NCI-H2227 (cell line): ENCODE measurements around the gene RITA1.
"Not testable (repeated sequence)": the region's sequence is repeated elsewhere in the genome, so short reads cannot be mapped to it uniquely, and the experiment has no call there.

Experiments used
- DNase-seq: peaks from one replicate; lab custom pipeline; 2025; ENCODE audit not compliant: unreplicated experiment; lab: John Stamatoyannopoulos, UW

The RITA1 gene, protein sequence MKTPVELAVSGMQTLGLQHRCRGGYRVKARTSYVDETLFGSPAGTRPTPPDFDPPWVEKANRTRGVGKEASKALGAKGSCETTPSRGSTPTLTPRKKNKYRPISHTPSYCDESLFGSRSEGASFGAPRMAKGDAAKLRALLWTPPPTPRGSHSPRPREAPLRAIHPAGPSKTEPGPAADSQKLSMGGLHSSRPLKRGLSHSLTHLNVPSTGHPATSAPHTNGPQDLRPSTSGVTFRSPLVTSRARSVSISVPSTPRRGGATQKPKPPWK

DNA sequence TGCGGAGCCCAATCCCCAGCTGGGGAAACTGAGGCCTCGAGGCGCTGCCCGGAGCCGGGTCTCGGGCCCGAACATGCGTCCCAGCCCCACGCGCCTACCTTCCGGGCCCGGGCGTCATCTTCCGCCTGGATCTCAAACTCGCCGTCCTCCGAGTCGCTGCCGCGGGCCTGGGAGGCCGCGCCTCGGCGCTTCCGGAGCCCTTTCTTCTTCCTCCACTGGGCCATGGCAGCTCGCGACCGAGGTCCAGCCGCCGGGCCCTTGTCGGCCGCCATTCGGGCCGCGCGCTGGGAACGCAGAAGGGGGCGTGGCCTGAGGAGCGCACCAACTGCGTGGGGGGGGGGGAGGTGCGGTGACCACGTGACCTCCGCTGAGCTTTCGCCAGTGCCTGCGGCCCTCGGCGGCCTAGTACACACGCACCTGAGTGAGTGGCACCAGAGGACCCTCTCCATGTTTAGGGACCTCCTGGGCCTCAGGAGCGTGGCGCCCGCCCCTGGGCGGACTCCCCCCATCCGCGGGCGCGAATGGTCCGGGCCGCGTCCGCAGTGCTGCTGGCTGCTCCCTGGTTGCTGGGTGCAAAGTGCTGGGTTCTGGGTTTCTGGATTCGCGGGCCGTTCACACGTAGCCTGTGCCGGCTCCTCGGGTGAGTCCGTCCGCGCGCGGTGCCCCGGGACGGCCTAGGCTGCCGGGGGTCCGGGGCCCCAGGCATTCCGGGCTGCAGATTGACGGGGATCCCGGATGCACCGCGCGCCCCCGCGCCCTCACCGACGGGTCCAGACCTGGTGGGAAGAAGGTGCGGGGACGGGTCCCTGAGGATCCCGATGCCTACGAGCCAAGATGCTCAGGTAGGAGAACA, at the start of gene RITA1, which contains the start of gene DDX54:
Gene RITA1, plus strand, starts transcription at position 542 of the 853 bp plus-strand sequence. CDS start 1,026 bp downstream, outside the sequence.
Gene DDX54, minus strand, starts transcription at position 299 of the 853 bp plus-strand sequence. Its CDS starts 27 bp downstream, at position 272.
- peak; percentile 85 for DNase-seq

DNA sequence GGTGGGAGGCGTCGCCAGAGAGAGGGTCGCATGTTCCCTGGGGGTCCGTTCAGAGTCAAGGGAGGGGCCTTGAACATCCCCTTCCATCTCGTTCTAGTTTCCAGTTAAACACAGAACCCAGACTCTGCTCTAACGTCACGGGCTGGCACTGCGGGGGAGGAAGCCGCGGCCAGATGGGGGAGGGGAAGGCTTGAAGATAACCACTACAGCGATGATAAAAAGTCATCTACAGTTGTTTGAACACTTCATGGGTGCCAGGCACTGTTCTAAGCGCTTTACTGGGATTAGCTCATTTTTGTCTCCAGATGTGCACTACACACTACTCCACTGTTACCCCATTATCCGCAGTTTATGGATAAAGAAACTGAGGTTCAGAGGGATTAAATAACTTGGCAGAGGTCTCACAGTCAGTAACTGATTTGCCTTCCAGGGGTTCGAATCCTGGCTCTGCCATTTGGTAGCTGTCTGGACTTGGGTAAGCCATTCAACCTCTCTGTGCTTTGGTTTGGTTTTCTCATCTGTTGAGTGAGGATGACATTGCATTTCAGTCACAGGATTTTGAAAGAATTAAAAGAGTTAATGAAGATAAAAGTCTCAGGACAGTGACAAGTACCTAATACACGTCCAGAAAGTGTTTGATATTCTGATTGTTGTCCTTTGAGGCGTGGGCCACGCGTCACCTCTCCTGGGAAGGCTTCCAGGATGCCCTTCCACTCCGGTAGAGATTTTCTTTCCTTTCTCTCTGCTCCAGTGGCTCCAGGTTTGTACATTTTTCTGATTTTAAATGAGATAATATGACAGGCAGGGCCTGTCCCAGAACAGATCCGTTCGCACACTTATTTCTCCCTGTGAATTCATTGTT, 49.2 kb upstream of the RITA1 start:
- peak; percentile 46 for DNase-seq

DNA sequence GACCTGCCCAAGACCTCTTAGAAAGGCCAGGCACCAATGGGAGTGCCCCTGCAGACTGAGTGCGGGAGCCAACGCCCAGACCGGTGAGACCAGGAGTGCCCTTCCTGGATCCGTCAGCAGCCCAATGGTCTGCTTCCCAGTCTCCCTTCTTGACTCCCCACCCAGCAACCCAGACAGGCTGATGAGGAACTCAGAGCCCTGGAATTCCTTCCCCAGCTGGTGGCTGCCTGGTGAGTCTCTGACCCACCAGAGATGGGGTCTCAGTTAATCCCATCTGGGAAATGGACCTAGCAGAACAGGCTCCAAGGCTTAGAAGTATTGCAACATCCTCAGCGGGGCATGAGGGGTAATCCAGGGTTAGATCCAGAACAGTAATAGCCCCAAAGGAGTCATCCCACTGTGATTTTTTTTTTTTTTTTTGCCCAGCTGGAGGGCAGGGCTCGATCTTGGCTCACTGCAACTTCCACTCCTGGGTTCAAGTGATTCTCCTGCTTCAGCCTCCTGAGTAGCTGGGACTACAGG, 48.5 kb upstream of the RITA1 start:
- DNase-seq: no peak

DNA sequence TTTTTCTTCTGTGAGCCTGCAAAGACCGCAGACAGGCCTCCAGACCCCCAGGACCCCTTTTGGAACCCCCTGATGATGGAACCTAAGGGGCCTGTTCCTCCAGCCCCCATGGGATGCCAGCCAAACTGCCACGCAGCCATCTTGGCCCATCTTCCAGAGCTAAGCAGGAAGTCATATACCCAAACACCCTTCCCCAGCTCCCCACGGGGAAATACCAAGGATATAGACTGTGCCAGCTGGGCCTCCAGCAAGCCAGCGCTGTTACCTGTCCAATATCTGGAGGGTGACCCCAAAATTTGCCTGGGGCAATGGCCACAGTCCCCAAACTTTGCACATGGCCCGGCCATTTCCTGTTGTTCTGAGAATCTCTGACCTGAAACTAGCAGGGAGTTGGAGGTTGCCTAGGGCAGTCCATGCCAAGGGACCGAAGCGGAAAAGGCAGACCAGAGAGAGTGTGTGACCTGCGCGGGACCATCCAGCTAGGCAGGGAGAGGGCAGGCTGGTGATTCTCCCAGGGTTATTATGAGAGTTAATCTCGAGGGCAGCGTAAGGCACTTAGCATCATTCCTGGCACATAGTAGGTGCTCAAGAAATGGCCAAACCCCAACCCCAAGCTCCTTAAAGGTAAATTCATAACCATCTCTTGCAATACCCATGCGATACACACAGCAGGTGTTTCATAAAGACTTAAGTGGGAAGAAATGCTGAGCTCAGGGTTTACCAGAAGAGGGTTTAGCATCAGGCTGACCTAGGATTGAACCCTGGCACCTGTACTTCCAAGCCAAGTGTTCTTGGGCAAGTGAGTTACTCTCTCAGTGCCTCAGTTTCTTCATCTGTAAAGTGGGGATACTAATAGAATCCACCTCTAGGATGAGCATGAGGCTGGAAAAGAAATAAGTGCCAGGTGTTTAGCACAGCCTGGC, 47.4 kb upstream of the RITA1 start:
- DNase-seq: no peak

DNA sequence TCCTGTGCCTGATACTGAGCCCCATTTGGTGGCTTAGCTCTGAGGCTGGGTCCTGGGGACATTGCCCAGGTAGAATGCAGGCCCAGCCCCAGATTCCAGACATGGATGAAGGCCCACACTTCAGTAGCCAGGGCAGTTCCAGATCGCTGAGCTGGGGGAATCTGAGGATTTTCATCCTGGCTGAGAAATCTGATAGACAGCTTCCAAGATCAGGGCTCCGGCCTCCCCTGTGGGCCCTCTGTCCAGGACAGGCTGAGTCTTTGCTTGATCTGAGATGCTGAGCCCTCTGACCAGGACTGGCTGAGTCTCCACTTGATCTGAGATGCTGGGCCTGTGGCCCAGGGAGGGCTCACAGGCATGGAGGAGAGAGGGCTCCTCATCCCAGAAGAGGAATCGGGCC, 46.7 kb upstream of the RITA1 start:
- no peak for DNase-seq

DNA sequence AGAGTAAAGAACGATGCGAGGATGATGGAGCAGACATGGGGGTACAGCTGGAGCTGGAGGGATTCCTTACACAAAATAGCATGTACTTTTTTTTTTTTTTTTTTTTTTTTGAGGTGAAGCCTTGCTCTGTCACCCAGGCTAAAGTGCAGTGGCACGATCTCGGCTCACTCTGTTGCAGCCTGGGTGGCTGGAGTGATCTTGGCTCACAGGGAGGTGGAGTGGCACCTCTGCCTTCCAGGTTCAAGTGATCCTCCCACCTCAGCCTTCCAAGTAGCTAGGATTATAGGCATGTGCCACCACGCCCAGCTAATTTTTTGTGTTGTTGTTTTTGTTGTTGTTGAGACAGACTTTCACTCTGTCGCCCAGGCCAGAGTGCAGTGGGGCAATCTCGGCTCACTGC, 44.8 kb upstream of the RITA1 start:
- DNase-seq: no peak

DNA sequence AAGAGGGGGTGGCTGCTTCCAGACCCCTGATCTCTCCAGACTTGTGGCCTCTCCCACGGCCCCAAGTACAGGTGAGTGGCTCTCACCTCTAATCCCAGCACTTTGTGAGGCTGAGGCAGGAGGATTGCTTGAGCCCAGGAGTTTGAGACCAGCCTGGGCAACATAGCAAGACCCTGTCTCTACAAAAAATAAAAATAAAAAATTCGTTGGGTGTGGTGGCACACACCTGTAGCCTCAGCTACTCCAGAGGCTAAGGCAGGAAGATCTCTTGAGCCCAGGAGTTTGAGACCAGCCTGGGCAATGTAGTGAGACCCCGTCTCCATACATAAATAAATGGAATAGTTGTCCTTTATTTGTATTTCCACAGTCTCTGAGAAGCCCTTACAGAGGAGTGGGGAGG, 43.8 kb upstream of the RITA1 start:
- not testable (repeated sequence) for DNase-seq

DNA sequence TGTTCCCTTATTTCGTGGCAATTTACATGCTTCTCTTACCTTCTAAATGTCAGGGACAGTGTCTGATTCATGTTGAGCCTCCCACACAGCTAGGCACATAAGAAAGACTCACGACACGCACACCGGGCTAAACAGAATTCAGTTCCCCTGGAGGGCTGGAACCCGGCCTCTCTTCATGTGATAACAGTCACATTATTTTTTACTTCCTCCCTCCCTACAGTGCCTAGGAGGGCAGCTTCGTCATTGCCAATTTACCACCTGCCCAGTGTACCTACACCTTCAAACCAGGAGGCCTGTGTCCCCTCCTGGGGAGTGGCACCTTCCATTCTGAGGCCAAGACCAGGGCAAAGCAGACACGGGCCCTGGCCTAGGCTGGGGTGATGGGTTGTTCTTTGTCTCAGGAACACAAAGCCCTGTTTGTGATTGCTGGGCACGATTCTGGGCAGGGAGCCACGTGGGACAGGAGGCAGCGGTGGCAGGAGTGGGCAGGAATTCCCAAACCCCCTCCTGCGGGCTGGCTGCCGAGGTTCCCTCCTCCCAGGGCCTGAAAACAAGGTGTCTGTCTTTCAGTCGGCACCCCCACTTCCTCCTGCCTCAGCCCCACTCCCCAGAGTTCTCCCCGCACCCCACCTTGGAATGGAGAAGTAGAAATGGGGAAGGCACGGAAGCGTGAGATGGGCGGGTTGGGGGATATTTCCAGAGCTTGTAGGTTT, 43.2 kb upstream of the RITA1 start:
- DNase-seq: no peak

DNA sequence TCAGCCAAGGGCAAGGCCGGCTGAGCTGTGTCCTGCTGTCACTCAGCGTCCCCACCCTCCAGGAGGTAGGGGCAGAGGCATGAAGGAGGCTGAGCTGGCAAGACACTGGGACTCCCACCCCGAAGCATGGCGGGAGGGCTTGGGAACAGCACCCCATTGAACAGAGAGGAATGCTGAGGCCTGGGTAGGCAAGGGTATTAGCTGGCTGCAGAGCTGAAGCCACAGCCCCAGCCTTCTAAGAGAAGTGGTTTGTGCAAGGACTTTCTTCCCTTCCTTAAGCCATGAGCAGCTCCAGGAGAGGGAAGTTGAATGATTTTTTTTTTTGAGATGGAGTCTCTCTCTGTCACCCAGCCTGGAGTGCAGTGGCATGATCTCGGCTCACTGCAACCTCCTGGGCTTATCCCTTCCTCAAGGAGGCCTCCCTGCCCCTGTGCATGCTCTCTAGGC, 42.6 kb upstream of the RITA1 start:
- no peak for DNase-seq

DNA sequence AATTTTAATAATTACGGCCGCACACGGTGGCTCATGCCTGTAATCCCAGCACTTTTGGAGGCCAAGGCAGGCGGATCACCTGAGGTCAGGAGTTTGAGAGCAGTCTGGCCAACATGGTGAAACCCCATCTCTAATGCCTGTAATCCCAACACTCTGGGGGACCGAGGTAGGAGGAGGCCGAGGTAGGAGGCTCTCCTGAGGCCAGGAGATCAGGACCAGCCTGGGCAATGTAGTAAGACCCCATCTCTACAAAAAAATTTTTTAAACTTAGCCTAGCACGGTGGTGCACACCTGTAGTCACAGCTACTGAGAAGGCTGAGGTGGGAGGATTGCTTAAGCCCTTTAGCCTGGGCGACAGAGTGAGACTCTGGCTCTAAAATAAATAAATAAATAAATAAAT, 41.6 kb upstream of the RITA1 start:
- no peak for DNase-seq

DNA sequence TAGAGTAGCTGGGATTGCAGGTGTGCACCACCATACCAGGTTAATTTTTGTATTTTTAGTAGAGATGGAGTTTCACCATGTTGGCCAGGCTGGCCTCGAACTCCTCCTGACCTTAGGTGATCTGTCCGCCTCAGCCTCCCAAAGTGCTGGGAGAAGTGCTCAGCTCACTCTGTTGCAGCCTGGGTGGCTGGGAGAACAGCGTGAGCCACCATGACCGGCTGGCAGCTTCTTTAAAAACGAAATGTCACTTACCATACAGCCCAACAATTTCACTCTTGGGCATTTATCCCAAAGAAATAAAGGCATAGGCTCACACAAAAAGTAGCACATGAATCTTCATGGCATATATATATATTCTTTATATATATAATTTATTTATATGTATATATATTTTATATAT, 40.7 kb upstream of the RITA1 start:
- no peak for DNase-seq

DNA sequence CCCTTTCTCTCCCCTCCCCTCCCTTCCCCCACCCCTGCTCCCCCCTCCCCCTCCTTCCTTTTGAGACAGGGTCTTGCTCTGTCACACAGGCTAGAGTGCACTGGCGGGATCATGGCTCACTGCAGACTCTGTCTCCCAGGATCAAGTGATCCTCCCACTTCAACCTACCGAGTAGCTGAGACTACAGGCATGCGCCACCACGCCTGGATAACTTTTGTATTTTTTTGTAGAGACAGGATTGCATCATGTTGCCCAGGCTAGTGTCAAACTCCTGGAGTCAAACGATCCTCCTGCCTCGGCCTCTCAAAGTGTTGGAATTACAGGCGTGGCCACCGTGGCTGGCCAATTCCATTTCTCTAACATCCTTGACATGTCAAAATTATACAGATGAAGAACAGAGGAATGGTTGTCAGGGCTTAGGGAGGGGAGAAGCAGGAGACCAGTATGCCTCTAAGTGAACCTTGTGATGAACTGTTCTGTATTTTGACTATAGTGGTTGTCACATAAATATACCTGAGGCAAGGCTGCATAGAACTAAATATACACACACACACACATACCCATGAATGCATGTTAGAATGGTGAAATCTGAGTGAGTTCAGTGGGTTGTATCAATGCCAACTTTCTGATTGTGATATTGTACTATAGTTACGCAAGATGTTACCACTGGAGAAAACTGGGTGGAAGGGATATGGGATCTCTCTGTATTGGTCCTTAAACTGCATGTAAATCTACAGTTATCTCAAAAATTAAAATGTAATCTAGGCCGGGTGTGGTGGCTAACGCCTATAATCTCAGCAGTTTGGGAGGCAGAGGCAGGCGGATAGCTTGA, 39.6 kb upstream of the RITA1 start:
- no peak for DNase-seq

DNA sequence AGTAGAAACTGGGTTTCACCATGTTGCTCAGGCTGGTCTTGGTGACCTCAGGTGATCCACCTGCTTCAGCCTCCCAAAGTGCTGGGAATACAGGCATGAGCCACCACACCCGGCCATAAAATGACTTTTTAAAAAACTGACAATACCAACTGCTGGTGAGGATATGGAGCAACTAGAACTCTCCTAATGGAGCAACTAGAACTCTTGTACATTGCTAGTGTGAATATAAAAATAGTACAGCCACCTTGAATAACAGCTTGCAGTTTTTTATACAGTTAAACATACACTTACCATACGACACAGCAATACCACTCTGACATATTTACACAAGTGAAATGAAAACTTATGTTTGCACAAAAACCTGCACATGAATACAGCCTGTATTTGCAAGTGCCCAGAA, 38.5 kb upstream of the RITA1 start:
- DNase-seq: no peak

DNA sequence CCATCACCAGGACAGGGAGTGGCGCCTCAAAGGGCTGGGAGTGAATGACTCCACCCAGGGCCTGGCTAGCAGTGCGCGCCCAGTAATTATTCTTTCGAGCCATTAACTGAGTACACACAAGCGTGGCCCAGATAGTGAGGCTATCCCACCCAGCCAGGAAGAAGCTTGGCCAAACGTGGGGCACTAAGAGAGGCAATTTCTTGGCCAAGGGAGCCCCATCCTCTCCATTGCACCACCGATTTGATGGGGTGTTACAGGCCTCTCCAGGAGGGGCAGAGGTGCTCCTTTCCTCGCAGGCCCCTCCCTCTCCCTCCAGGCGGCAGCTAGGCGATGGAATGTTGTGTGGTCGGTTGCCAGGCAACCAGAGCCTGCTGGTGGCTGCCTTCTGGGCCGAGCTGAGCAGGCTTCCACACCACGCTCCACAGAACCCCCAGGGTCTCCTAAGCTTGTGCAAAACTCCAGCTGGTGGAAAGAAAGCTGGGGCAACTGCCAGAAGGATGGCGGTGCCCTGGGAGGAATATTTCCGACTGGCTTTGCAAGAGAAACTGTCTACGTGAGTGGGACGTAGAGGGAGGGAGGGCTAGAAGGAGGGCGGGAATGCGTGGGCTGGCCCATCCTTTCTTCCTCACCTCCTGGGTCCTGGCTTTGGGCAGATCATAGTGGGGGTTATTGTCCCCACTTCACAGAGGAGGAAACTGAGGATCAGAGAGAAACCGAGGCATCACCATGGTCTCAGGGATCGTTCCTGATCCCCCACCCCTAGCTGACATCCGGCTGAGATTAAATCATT, 36.0 kb upstream of the RITA1 start, which contains the start of gene CFAP73:
Gene CFAP73, plus strand, starts transcription at position 364 of the 790 bp plus-strand sequence. Its CDS starts 134 bp downstream, at position 498.
- peak; percentile 93 for DNase-seq

DNA sequence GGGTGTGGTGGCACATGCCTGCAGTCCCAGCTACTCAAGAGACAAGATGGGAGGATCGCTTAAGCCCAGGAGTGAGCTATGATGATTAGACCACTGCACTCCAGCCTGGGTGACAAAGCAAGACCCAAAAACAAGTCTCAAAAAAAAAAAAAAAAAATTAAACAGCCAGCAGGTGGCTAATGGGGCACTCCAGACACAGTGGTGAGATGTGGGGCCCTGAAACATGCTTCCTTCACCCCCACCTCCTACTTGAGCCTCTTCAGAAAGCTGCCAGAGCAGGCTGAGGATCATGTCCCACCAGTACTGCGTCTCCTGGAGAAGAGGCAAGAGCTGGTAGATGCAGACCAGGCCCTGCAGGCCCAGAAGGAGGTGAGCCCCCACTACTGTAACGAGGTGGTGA, 33.9 kb upstream of the RITA1 start:
- no peak for DNase-seq

DNA sequence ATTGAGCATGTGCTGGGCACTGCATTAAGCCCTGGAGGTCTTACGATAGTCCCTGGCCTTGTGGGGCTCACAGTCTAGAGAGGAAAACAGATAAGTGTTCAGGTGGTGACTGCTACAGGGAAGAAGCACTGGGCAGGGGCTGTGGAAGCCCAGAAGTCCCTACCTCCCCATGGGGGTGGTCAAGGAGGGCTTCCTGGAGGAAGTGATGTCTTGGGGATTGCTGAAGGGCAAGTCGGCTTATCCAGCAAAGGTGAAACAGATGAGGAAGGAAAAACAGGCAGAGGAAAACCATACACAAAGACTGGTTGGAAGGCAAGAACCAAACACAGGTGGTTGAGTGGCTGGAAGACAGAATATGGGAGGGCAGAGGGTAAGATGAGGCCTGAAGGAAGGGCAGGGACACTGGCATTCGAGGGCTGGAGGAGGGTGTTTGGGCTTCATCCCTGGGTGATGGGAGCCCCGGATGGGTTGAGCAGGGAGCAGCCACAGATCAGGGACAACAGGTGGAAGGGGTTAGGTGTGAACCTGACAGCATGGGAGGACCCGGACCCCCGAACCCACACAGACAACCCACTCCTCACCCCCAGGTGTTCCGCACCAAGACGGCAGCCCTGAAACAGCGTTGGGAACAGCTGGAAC, 33.2 kb upstream of the RITA1 start:
- no peak for DNase-seq
